HCT116 (cell line): ENCODE data around the gene LRIF1. TPM values are rescaled to one million over a fixed set of nuclear protein-coding genes. Genes with fewer than 3 reads are reported as not detected.

Experiments used
- ATAC-seq: fragments of 200-7000 bp; cut with Tn5 transposase; 2 replicates; pipeline ENCODE4 v1.9.1; 2020; ENCODE audit warnings: mild to moderate bottlenecking, moderate library complexity
- BruUV-seq: library from RNA; stranded (reverse); fragments of 400-500 nt; replicated peaks from 2 replicates; lab custom pipeline; 2021; lab: Mats Ljungman, UMichigan
- CTCF ChIA-PET: fragments of 300-600 bp; sonication (Branson Sonifier 250); formaldehyde crosslinking; loops from one replicate; lab custom pipeline; 2021; ENCODE audit warnings: antibody characterized with exemption; lab: Charles Lee
- POLR2A ChIA-PET: fragments of 300-600, 350-600 bp; sonication (Branson Sonifier 250); formaldehyde crosslinking; loops from one replicate; lab custom pipeline; 2021; ENCODE audit warnings: antibody characterized with exemption; lab: Charles Lee
- RAD21 ChIA-PET, 2 experiments: fragments of 300-600 bp; sonication (Branson Sonifier 250); formaldehyde crosslinking; loops; one replicate each; lab custom pipeline; 2023; ENCODE audit warnings: low total read pairs in 2 of 2; ENCODE audit not compliant: uncharacterized antibody in 2 of 2, unreplicated experiment in 2 of 2, low non-redundant PET in 1 of 2; lab: Charles Lee
- DNase-seq: peaks from one replicate; pipeline ENCODE4 v3.0.0-alpha.2; 2010; ENCODE audit warnings: low read depth, low spot score
- H2AFZ ChIP-seq: fragments of 200-600 bp; shearing (Covaris generic), sonication (generic); 2 replicates; pipeline ENCODE4 v1.6.1; 2017; ENCODE audit warnings: low read depth, mixed run types, mixed read lengths, antibody characterized with exemption, low read length; ENCODE audit not compliant: poor library complexity, severe bottlenecking
- H3K27ac ChIP-seq: 2 replicates; pipeline ENCODE4 v1.5.1; 2012; ENCODE audit warnings: low read depth, low read length
- H3K27me3 ChIP-seq: fragments of 200-600 bp; sonication (generic); 2 replicates; pipeline ENCODE4 v1.6.1; 2016; ENCODE audit warnings: mixed run types, low read length, mixed read lengths; ENCODE audit not compliant: insufficient read depth
- H3K36me3 ChIP-seq, 2 experiments: fragments of 200-500 bp in 1 of 2; fragments of 200-600 bp in 1 of 2; sonication (Bioruptor generic) in 1 of 2; sonication (generic) in 1 of 2; 2 replicates each; pipeline versions ENCODE4 v1.5.1 to v1.6.1; 2014 to 2016; ENCODE audit warnings: low read length in 2 of 2, inconsistent platforms in 1 of 2, mixed read lengths in 1 of 2, mixed run types in 1 of 2; ENCODE audit not compliant: insufficient read depth in 2 of 2, control insufficient read depth in 1 of 2
- H3K4me1 ChIP-seq, 2 experiments: fragments of 200-600 bp in 1 of 2; sonication (generic) in 1 of 2; 2 replicates each; pipeline versions ENCODE4 v1.5.1 to v1.6.1; 2012 to 2017; ENCODE audit warnings: low read length in 2 of 2, inconsistent platforms in 1 of 2, mild to moderate bottlenecking in 1 of 2, mixed read lengths in 1 of 2, mixed run types in 1 of 2, moderate library complexity in 1 of 2; ENCODE audit not compliant: insufficient read depth in 2 of 2, control insufficient read depth in 1 of 2
- H3K4me2 ChIP-seq: fragments of 200-600 bp; sonication (generic); 2 replicates; pipeline ENCODE4 v1.6.1; 2017; ENCODE audit warnings: mixed run types, low read length, mixed read lengths
- H3K4me3 ChIP-seq, 2 experiments: fragments of 200-600 bp in 1 of 2; sonication (generic) in 1 of 2; replicated peaks in 1 of 2; 2 replicates each; pipeline ENCODE4 v1.5.1; 2011 to 2016; ENCODE audit warnings: low read length in 2 of 2, control low read depth in 1 of 2, low read depth in 1 of 2, mild to moderate bottlenecking in 1 of 2, mixed read lengths in 1 of 2, mixed run types in 1 of 2
- H3K79me2 ChIP-seq: fragments of 200-600 bp; sonication (generic); 2 replicates; pipeline ENCODE4 v1.6.1; 2017; ENCODE audit warnings: mild to moderate bottlenecking, mixed run types, low read length, moderate library complexity, mixed read lengths; ENCODE audit not compliant: insufficient read depth
- H3K9ac ChIP-seq: fragments of 200-600 bp; sonication (generic); 2 replicates; pipeline ENCODE4 v1.6.1; 2016; ENCODE audit warnings: low read length, mixed read lengths
- H3K9me2 ChIP-seq: fragments of 200-600 bp; sonication (generic), shearing (Covaris generic); 2 replicates; pipeline ENCODE4 v1.6.1; 2017; ENCODE audit warnings: mixed run types, mild to moderate bottlenecking, moderate library complexity; ENCODE audit not compliant: insufficient read depth
- H3K9me3 ChIP-seq, 2 experiments: fragments of 200-500 bp in 1 of 2; fragments of 200-600 bp in 1 of 2; sonication (Bioruptor generic) in 1 of 2; sonication (generic) in 1 of 2; 2 replicates each; pipeline ENCODE4 v1.6.1; 2014 to 2017; ENCODE audit warnings: low read length in 2 of 2, mixed read lengths in 2 of 2, inconsistent platforms in 1 of 2, low read depth in 1 of 2, mild to moderate bottlenecking in 1 of 2, mixed run types in 1 of 2, moderate library complexity in 1 of 2; ENCODE audit not compliant: control insufficient read depth in 1 of 2, insufficient read depth in 1 of 2
- H4K20me1 ChIP-seq: fragments of 200-600 bp; sonication (generic), shearing (Covaris generic); 2 replicates; pipeline ENCODE4 v1.6.1; 2017; ENCODE audit warnings: mixed run types, mild to moderate bottlenecking, moderate library complexity; ENCODE audit not compliant: insufficient read depth
- ATF3 ChIP-seq: IDR thresholded peaks from 2 replicates; pipeline ENCODE4 v1.6.1; 2012
- CBX3 ChIP-seq: IDR thresholded peaks from 2 replicates; pipeline ENCODE4 v1.6.1; 2012; ENCODE audit warnings: low read depth
- CEBPB ChIP-seq: IDR thresholded peaks from 2 replicates; pipeline ENCODE4 v1.6.1; 2012; ENCODE audit warnings: low read depth
- CTCF ChIP-seq, 3 experiments: fragments of 200-600 bp in 1 of 3; sonication (generic) in 1 of 3; IDR thresholded peaks in 2 of 3; conservative IDR thresholded peaks in 1 of 3; 2 replicates each; pipeline ENCODE4 v1.5.1; 2012 to 2017; ENCODE audit warnings: low read depth in 2 of 3, low read length in 2 of 3, antibody characterized with exemption in 1 of 3, borderline replicate concordance in 1 of 3, control low read depth in 1 of 3, mild to moderate bottlenecking in 1 of 3, mixed read lengths in 1 of 3, mixed run types in 1 of 3, moderate library complexity in 1 of 3; ENCODE audit not compliant: insufficient read depth in 1 of 3
- EGR1 ChIP-seq: IDR thresholded peaks from 2 replicates; pipeline ENCODE4 v1.6.1; 2012; ENCODE audit warnings: low read depth
- ELF1 ChIP-seq: IDR thresholded peaks from 2 replicates; pipeline ENCODE4 v1.6.1; 2012; ENCODE audit warnings: low read depth, borderline replicate concordance
- EZH2 ChIP-seq: fragments of 200-600 bp; sonication (generic); IDR thresholded peaks from 2 replicates; pipeline ENCODE4 v1.6.1; 2017; ENCODE audit warnings: antibody characterized with exemption, mixed run types
- EZH2phosphoT487 ChIP-seq: fragments of 200-600 bp; IDR thresholded peaks from 2 replicates; pipeline ENCODE4 v1.6.1; 2018; ENCODE audit warnings: antibody characterized with exemption, borderline replicate concordance
- FOSL1 ChIP-seq: IDR thresholded peaks from 2 replicates; pipeline ENCODE4 v1.6.1; 2012; ENCODE audit warnings: low read depth
- POLR2A ChIP-seq: IDR thresholded peaks from 2 replicates; pipeline ENCODE4 v1.7.0; 2011; ENCODE audit warnings: borderline replicate concordance; ENCODE audit not compliant: insufficient read depth, insufficient read length; ENCODE audit errors: extremely low read depth
- POLR2AphosphoS5 ChIP-seq: IDR thresholded peaks from 2 replicates; pipeline ENCODE4 v1.6.1; 2011; ENCODE audit warnings: mild to moderate bottlenecking, low read depth, low read length, moderate library complexity
- RAD21 ChIP-seq: IDR thresholded peaks from 2 replicates; pipeline ENCODE4 v1.6.1; 2012; ENCODE audit warnings: low read depth, mild to moderate bottlenecking
- SIN3A ChIP-seq: IDR thresholded peaks from 2 replicates; pipeline ENCODE4 v1.6.1; 2012; ENCODE audit warnings: low read depth
- SP1 ChIP-seq: IDR thresholded peaks from 2 replicates; pipeline ENCODE4 v1.6.1; 2012; ENCODE audit warnings: low read depth
- SRF ChIP-seq: IDR thresholded peaks from 2 replicates; pipeline ENCODE4 v1.6.1; 2012; ENCODE audit warnings: low read depth
- TCF7L2 ChIP-seq: IDR thresholded peaks from 2 replicates; pipeline ENCODE4 v1.7.0; 2011; ENCODE audit warnings: borderline replicate concordance, inconsistent platforms; ENCODE audit not compliant: insufficient read depth, insufficient read length; ENCODE audit errors: extremely low read depth
- YY1 ChIP-seq: IDR thresholded peaks from 2 replicates; pipeline ENCODE4 v1.6.1; 2011; ENCODE audit warnings: low read length, low read depth, moderate library complexity, mild to moderate bottlenecking; ENCODE audit not compliant: insufficient replicate concordance; ENCODE audit errors: extremely low read depth
- ZNF274 ChIP-seq: fragments of 200-500 bp; sonication (Bioruptor generic); IDR thresholded peaks from 2 replicates; pipeline ENCODE4 v1.6.1; 2014; ENCODE audit warnings: mild to moderate bottlenecking, low read depth, low read length, inconsistent platforms
- intact Hi-C: fragments of 100-400 bp; cut with micrococcal nuclease; formaldehyde crosslinking; loops from 2 replicates; pipeline ENCODE4 v1.10.0; 2022
- total RNA-seq: library from RNA; stranded (reverse); gene quantifications from one replicate; pipeline ENCODE4 v1.2.1, GENCODE V29; 2021; ENCODE audit not compliant: unreplicated experiment
- TF ChIP-seq, protein P1 (sequence below): IDR thresholded peaks from 2 replicates; pipeline ENCODE4 v1.6.1; 2012

LRIF1 gene
- total RNA-seq, 1 experiment from 2014 or later = 21.8 TPM

DNA sequence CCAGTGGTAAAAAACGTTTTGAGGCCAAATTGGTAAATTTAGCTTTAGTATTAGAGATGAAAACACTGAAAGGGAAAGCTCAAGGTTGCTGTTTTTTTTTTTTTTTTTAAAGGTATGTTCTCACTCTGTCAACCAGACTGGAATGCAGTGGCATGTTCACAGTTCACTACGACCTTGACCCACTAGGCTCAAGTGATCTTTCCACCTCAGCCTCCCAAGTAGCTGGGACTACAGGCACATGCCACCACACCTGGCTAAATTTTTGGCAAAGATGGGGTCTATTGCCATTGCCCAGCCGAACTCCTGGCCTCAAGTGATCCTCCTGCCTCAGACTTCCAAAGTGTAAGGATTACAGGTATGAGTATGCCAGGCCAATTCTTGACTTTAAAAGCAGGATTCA, 18.9 kb downstream of the LRIF1 start:
- no peak overlapping the region for H3K4me2 ChIP-seq
- no peak overlapping the region for H3K27ac ChIP-seq
- no peaks in the 10 kb centered on the region for H3K4me1 ChIP-seq
- no peaks in the 10 kb centered on the region for H3K27me3 ChIP-seq
- ATAC-seq (no peak), DNase-seq (no peak)
- H3K9ac ChIP-seq = no peak overlapping the region
- H3K4me3 ChIP-seq = no peak overlapping the region
- ChIA-PET RAD21 (no interaction called here), POLR2A (interaction anchor here (1.0 kb wide), 1 partner anchor 8 kb away, joined by 3 read pairs; no protein-coding TSS in a partner anchor), CTCF (no interaction called here)
- BruUV-seq = no TSS peak
- no peaks in the 10 kb centered on the region for H3K9me3 ChIP-seq
- H2AFZ ChIP-seq = no peak overlapping the region
- H4K20me1 ChIP-seq = no peaks in the 10 kb centered on the region
- intact Hi-C loops = no loop called here
- H3K9me2 ChIP-seq = no peaks in the 10 kb centered on the region
- H3K79me2 ChIP-seq = no peaks in the 10 kb centered on the region
- H3K36me3 ChIP-seq = peaks cover 0 to 4% of the 10 kb centered on the region in 2 experiments; a peak in 1 of 4 replicates
- TF ChIP-seq EZH2phosphoT487 (no peak), SP1 (no peak), EZH2 (no peak), POLR2A (no peak), CTCF (IDR thresholded peaks at IDR 0.05 in 2 of 3, conservative IDR thresholded peaks at IDR 0.05 in 1 of 3; ENCODE audit: borderline replicate concordance in 1 of 3, insufficient read depth in 1 of 3, low read depth in 2 of 3, low read length in 2 of 3) (no peak), FOSL1 (no peak), YY1 (no peak), TCF7L2 (no peak), SIN3A (no peak), SRF (no peak), ATF3 (no peak), ELF1 (no peak), RAD21 (no peak), EGR1 (no peak), CBX3 (no peak), POLR2AphosphoS5 (no peak), ZNF274 (no peak), CEBPB (no peak)
- TF ChIP-seq, protein P1, sequence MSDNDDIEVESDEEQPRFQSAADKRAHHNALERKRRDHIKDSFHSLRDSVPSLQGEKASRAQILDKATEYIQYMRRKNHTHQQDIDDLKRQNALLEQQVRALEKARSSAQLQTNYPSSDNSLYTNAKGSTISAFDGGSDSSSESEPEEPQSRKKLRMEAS = no peak
